Progenitor cell of endocrine pancreas (in vitro differentiated cells): ENCODE results near the gene ZNF574. TPM values are rescaled to one million over a fixed set of nuclear protein-coding genes. Genes with fewer than 3 reads are reported as not detected.

Source experiments
- DNase-seq: peaks from one replicate; pipeline ENCODE4 v3.0.0; 2021; ENCODE audit warnings: low spot score; ENCODE audit not compliant: unreplicated experiment
- H3K27ac Mint-ChIP-seq: 2 replicates; pipeline ENCODE4 v1.8.0; 2021; ENCODE audit warnings: mild to moderate bottlenecking, moderate library complexity, mixed read lengths
- H3K27me3 Mint-ChIP-seq: 2 replicates; pipeline ENCODE4 v1.8.0; 2021; ENCODE audit warnings: mixed read lengths
- H3K36me3 Mint-ChIP-seq: 2 replicates; pipeline ENCODE4 v1.8.0; 2022; ENCODE audit warnings: mixed read lengths; ENCODE audit not compliant: insufficient read depth
- H3K4me1 Mint-ChIP-seq: 2 replicates; pipeline ENCODE4 v1.8.0; 2021; ENCODE audit warnings: low read depth, mixed read lengths
- H3K4me3 Mint-ChIP-seq: 2 replicates; pipeline ENCODE4 v1.8.0; 2021; ENCODE audit warnings: low read depth, mild to moderate bottlenecking, moderate library complexity, mixed read lengths
- H3K9me3 Mint-ChIP-seq: 2 replicates; pipeline ENCODE4 v1.8.0; 2021; ENCODE audit warnings: low read depth, mixed read lengths
- CTCF ChIP-seq: fragments of 200-600 bp; sonication (generic); IDR thresholded peaks from one replicate; pipeline ENCODE4 v1.5.0; 2021; ENCODE audit warnings: antibody characterized with exemption, mild to moderate bottlenecking; ENCODE audit not compliant: unreplicated experiment
- total RNA-seq: library from RNA; stranded (reverse); gene quantifications from 2 replicates; pipeline ENCODE4 v1.2.1, GENCODE V29; 2021

The ZNF574 gene
- total RNA-seq, 1 donor from 2014 or later: 22.5 TPM

DNA sequence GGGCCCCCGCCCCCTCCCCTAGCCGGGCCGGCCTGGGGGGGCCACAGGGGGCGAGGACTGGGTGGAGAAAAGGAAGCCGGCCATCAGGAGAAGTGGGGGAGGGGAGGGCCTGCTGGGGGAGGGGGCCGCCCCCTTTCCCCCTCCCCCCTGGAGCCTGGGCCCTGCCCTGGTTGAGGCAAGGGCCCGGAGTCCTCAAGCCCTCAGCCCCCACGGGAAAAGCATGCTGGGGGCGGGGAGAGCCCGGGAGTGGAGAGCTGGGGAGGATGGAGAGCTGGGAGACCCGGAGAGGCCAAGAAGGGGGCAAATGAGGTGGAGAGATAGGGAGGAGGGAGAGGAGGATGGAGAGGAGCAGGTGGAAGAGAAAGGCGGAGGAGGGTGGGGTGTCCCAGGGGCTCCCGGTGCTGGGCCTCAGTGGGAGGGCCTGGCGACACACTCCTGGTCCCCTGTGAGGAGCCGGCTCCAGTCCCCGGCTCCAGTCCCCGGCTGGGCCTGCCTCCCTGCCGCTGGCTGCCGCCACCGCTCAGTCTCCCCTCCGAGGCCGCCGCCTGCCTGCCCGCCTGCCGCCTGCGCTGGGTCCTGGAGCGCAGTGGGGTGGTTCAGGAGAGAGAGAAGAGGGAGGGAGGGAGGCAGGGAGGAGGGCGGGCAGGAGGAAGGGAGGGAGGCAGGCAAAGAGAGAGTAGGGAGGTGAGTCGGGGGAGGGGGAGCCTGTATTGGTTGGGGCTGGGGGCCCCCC lies 6.2 kb upstream of the ZNF574 start, which contains the start of gene GRIK5:
Gene GRIK5 (minus strand): TSS at position 588 of the 733 bp plus-strand sequence. CDS start 4,436 bp downstream, outside the sequence.
- H3K27me3 Mint-ChIP-seq: peaks cover 12% of the 10 kb centered on the region
- H3K36me3 Mint-ChIP-seq: no peaks in the 10 kb centered on the region
- no peak for TF ChIP-seq CTCF
- no peak within 1 kb of the TSS for H3K4me3 Mint-ChIP-seq
- H3K27ac Mint-ChIP-seq: no peak within 1 kb of the TSS
- DNase-seq: no peak
- no peaks in the 10 kb centered on the region for H3K4me1 Mint-ChIP-seq
- no peaks in the 10 kb centered on the region for H3K9me3 Mint-ChIP-seq

GRCh38 chr19:42071247-42071646 lies 4.7 kb upstream of the ZNF574 start:
- Mint-ChIP-seq H3K27ac (no peak overlapping the region), H3K4me1 (peaks cover 7% of the 10 kb centered on the region), H3K27me3 (peaks cover 12% of the 10 kb centered on the region), H3K36me3 (no peaks in the 10 kb centered on the region), H3K9me3 (no peaks in the 10 kb centered on the region), H3K4me3 (no peak overlapping the region)
- DNase-seq: no peak
- no peak for TF ChIP-seq CTCF

DNA sequence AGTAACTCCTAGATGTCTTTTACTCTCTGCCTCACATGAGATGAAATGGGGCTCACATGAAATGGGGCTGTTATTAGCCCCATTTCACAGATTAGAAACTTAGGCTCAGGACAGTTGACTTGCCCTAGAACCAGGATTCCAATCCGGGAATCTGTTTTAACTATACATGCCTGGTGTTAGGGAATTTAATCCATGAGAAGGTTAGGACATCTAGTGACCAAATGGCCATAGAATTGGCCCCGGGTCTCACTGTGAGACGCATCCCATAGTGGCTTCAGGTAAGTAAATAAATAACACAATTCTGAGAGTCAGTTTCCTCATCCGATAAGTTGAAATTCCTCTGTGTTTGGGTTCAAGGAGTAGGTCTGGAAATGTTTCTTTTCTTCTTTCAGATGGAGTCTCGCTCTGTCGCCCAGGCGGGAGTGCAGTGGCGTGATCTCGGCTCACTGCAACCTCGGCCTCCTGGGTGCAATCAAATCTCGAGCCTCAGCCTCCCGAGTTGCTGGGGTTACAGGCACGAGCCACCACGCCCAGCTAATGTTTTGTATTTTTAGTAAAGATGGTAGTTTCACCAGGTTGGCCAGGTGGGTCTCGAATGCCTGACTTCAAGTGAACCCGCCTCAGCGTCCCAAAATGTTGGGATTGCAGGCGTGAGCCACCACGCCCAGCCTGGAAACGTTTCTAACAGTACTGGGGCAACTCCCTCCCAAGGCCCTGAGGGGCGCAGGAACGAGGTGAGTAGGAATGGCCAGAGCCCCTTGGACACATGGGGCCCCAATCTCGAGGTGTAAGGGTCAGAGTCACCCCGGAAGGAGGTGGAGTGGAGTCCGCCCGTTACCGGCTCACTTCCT lies 1.2 kb upstream of the ZNF574 start:
- TF ChIP-seq CTCF: no peak
- H3K27me3 Mint-ChIP-seq: peaks cover 12% of the 10 kb centered on the region
- no peak for DNase-seq
- peaks cover 27% of the 10 kb centered on the region for H3K4me1 Mint-ChIP-seq
- peak overlapping the region; percentile 100 for H3K27ac Mint-ChIP-seq
- H3K36me3 Mint-ChIP-seq: peaks cover 3% of the 10 kb centered on the region
- H3K4me3 Mint-ChIP-seq: peak overlapping the region; percentile 99
- no peaks in the 10 kb centered on the region for H3K9me3 Mint-ChIP-seq

DNA sequence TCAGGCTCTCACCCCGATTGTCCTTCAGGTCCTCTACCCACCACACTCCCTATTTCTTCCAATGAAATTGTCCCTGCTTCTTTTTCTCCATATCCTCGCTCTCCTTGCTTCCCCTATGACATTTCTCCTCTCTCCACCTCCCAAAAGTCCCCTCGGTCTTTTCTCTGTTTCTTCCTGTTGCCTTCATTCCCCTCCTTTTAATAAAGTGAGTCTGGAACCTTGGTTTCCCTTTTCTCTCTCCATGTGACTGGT lies 676 bp upstream of the ZNF574 start:
- no peak for DNase-seq
- H3K4me1 Mint-ChIP-seq: peaks cover 27% of the 10 kb centered on the region
- peaks cover 3% of the 10 kb centered on the region for H3K36me3 Mint-ChIP-seq
- TF ChIP-seq CTCF: no peak
- H3K27me3 Mint-ChIP-seq: peaks cover 11% of the 10 kb centered on the region
- H3K4me3 Mint-ChIP-seq: peak overlapping the region; percentile 99
- H3K9me3 Mint-ChIP-seq: no peaks in the 10 kb centered on the region
- H3K27ac Mint-ChIP-seq: peak overlapping the region; percentile 100

- DNase-seq: no peak
- Mint-ChIP-seq H3K4me3 (peak overlapping the region; percentile 91), H3K9me3 (no peaks in the 10 kb centered on the region), H3K27me3 (peaks cover 3% of the 10 kb centered on the region), H3K4me1 (peaks cover 27% of the 10 kb centered on the region), H3K27ac (peak overlapping the region; percentile 94), H3K36me3 (peaks cover 6% of the 10 kb centered on the region)
- TF ChIP-seq CTCF: no peak
Observed at GRCh38 chr19:42076380-42076944, 496 bp downstream of the ZNF574 start.
